Neural cell (in vitro differentiated cells): ENCODE results near the gene CTNNA1.

ENCODE experiments used
- EP300 ChIP-seq: fragments of 450-650 bp; conservative IDR thresholded peaks from 2 replicates; pipeline ENCODE4 v1.6.1; 2014; ENCODE audit warnings: antibody characterized with exemption, mild to moderate bottlenecking, moderate library complexity; ENCODE audit not compliant: poor library complexity, severe bottlenecking
- EZH2 ChIP-seq: fragments of 200-600, 300-800 bp; shearing (Covaris generic), sonication (generic); IDR thresholded peaks from 2 replicates; pipeline ENCODE4 v1.6.1; 2014; ENCODE audit warnings: antibody characterized with exemption, low read length, borderline replicate concordance, mild to moderate bottlenecking; ENCODE audit not compliant: insufficient read depth, poor library complexity, severe bottlenecking
- POLR2AphosphoS5 ChIP-seq: IDR thresholded peaks from 2 replicates; pipeline ENCODE4 v1.6.1; 2012
- RAD21 ChIP-seq: fragments of 450-650 bp; conservative IDR thresholded peaks from 2 replicates; pipeline ENCODE4 v1.6.1; 2014; ENCODE audit warnings: antibody characterized with exemption, mild to moderate bottlenecking, moderate library complexity
- SMC3 ChIP-seq: fragments of 450-650 bp; conservative IDR thresholded peaks from 2 replicates; pipeline ENCODE4 v1.6.1; 2014; ENCODE audit warnings: antibody characterized with exemption, mild to moderate bottlenecking, moderate library complexity; ENCODE audit not compliant: poor library complexity
- TAF1 ChIP-seq: IDR thresholded peaks from 2 replicates; pipeline ENCODE4 v1.6.1; 2012; ENCODE audit warnings: low read depth
- TF ChIP-seq, protein P1 (sequence below): fragments of 450-650 bp; IDR thresholded peaks from 2 replicates; pipeline ENCODE4 v1.5.1; 2014; ENCODE audit warnings: antibody characterized with exemption, mild to moderate bottlenecking, moderate library complexity; ENCODE audit not compliant: poor library complexity, severe bottlenecking
- TF ChIP-seq, protein P2 (sequence below): IDR thresholded peaks from 2 replicates; pipeline ENCODE4 v1.6.1; 2012; ENCODE audit warnings: borderline replicate concordance

DNA sequence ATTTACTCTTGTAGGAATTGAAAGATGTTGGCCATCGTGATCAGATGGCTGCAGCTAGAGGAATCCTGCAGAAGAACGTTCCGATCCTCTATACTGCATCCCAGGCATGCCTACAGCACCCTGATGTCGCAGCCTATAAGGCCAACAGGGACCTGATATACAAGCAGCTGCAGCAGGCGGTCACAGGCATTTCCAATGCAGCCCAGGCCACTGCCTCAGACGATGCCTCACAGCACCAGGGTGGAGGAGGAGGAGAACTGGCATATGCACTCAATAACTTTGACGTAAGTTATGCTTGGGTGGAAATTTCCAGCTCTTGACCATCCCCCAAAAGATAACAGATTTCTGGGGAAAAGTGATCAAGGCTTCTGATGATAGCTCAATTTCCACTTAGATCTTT lies 71.3 kb downstream of the CTNNA1 start:
- TF ChIP-seq EZH2 = no peak
- no peak for TF ChIP-seq EP300
- TF ChIP-seq, protein P1, sequence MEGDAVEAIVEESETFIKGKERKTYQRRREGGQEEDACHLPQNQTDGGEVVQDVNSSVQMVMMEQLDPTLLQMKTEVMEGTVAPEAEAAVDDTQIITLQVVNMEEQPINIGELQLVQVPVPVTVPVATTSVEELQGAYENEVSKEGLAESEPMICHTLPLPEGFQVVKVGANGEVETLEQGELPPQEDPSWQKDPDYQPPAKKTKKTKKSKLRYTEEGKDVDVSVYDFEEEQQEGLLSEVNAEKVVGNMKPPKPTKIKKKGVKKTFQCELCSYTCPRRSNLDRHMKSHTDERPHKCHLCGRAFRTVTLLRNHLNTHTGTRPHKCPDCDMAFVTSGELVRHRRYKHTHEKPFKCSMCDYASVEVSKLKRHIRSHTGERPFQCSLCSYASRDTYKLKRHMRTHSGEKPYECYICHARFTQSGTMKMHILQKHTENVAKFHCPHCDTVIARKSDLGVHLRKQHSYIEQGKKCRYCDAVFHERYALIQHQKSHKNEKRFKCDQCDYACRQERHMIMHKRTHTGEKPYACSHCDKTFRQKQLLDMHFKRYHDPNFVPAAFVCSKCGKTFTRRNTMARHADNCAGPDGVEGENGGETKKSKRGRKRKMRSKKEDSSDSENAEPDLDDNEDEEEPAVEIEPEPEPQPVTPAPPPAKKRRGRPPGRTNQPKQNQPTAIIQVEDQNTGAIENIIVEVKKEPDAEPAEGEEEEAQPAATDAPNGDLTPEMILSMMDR = no peak
- no peak for TF ChIP-seq TAF1
- no peak for TF ChIP-seq POLR2AphosphoS5
- TF ChIP-seq RAD21 = no peak
- TF ChIP-seq SMC3 = no peak
- TF ChIP-seq, protein P2, sequence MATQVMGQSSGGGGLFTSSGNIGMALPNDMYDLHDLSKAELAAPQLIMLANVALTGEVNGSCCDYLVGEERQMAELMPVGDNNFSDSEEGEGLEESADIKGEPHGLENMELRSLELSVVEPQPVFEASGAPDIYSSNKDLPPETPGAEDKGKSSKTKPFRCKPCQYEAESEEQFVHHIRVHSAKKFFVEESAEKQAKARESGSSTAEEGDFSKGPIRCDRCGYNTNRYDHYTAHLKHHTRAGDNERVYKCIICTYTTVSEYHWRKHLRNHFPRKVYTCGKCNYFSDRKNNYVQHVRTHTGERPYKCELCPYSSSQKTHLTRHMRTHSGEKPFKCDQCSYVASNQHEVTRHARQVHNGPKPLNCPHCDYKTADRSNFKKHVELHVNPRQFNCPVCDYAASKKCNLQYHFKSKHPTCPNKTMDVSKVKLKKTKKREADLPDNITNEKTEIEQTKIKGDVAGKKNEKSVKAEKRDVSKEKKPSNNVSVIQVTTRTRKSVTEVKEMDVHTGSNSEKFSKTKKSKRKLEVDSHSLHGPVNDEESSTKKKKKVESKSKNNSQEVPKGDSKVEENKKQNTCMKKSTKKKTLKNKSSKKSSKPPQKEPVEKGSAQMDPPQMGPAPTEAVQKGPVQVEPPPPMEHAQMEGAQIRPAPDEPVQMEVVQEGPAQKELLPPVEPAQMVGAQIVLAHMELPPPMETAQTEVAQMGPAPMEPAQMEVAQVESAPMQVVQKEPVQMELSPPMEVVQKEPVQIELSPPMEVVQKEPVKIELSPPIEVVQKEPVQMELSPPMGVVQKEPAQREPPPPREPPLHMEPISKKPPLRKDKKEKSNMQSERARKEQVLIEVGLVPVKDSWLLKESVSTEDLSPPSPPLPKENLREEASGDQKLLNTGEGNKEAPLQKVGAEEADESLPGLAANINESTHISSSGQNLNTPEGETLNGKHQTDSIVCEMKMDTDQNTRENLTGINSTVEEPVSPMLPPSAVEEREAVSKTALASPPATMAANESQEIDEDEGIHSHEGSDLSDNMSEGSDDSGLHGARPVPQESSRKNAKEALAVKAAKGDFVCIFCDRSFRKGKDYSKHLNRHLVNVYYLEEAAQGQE = no peak
